ENCODE data around the gene TANGO2. TPM values are rescaled to one million over a fixed set of nuclear protein-coding genes. Genes with fewer than 3 reads are reported as not detected.
A peak's percentile ranks its signal among the peaks of the same experiment; 100 is the strongest.

The TANGO2 gene
- total and polyA plus RNA-seq, 9 of the 15 experiments (the other 6 are each of a cell fraction or from before 2014, with no cell fraction given) = 15.5 to 94.9 (median 70.1) TPM

DNA sequence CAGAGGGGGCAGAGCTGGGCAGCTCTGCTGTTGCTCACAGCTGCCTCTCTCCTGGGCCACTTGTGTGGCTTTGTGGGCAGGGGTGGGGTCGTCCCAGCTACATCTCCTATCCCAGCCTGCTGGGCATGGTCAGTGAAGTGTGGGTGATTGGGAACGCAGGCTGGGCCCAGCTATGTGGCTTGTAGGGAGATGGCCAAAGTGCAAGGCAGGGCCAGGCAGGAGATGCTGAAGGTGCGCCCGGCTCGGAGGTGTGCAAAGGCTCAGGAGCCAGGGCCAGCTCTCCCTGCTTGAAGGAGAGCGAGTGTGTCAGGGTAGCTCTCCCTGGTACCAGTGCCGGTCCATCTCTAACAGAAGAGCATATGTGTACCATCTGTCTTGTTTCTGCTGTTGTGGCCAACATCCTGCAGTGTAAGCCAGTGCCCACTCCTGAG lies 86.6 kb downstream of the TANGO2 start (continued):
- TF ChIP-seq, protein P1, sequence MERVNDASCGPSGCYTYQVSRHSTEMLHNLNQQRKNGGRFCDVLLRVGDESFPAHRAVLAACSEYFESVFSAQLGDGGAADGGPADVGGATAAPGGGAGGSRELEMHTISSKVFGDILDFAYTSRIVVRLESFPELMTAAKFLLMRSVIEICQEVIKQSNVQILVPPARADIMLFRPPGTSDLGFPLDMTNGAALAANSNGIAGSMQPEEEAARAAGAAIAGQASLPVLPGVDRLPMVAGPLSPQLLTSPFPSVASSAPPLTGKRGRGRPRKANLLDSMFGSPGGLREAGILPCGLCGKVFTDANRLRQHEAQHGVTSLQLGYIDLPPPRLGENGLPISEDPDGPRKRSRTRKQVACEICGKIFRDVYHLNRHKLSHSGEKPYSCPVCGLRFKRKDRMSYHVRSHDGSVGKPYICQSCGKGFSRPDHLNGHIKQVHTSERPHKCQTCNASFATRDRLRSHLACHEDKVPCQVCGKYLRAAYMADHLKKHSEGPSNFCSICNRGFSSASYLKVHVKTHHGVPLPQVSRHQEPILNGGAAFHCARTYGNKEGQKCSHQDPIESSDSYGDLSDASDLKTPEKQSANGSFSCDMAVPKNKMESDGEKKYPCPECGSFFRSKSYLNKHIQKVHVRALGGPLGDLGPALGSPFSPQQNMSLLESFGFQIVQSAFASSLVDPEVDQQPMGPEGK (CRISPR knock-in tag; IDR thresholded peaks at IDR 0.05; ENCODE audit: borderline replicate concordance) = no peak
- TF ChIP-seq SP1 (CRISPR knock-in tag; IDR thresholded peaks at IDR 0.05) (no peak), EHMT2 (IDR thresholded peaks at IDR 0.05) (no peak), SIN3A (IDR thresholded peaks at IDR 0.05; ENCODE audit: borderline replicate concordance in 2 of 2, control insufficient read depth in 1 of 2, low read depth in 2 of 2, low read length in 2 of 2) (no peak; a peak in 1 of 4 replicates), HOXB6 (CRISPR knock-in tag; IDR thresholded peaks at IDR 0.05; ENCODE audit: borderline replicate concordance) (0 out of 2 replicates have a peak, but pooled peaks have one; percentile 79), SIRT6 (IDR thresholded peaks at IDR 0.05; ENCODE audit: low read depth, low read length) (no peak), SMARCA5 (IDR thresholded peaks at IDR 0.05) (no peak), FUS (optimal IDR thresholded peaks at IDR 0.05; ENCODE audit: low read depth, low read length) (no peak), ZNF3 (CRISPR knock-in tag; IDR thresholded peaks at IDR 0.05) (no peak), ZNF77 (CRISPR knock-in tag; IDR thresholded peaks at IDR 0.05) (no peak), ZBED1 (IDR thresholded peaks at IDR 0.05) (peak; percentile 22; the same call in 1 of the 2 replicates)
- TF ChIP-seq, protein P2, sequence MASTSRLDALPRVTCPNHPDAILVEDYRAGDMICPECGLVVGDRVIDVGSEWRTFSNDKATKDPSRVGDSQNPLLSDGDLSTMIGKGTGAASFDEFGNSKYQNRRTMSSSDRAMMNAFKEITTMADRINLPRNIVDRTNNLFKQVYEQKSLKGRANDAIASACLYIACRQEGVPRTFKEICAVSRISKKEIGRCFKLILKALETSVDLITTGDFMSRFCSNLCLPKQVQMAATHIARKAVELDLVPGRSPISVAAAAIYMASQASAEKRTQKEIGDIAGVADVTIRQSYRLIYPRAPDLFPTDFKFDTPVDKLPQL (IDR thresholded peaks at IDR 0.05; ENCODE audit: extremely low read depth, insufficient read length) = no peak
- TF ChIP-seq, protein P3, sequence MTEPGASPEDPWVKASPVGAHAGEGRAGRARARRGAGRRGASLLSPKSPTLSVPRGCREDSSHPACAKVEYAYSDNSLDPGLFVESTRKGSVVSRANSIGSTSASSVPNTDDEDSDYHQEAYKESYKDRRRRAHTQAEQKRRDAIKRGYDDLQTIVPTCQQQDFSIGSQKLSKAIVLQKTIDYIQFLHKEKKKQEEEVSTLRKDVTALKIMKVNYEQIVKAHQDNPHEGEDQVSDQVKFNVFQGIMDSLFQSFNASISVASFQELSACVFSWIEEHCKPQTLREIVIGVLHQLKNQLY (CRISPR knock-in tag; conservative IDR thresholded peaks at IDR 0.05) = 0 out of 4 replicates have a peak, but pooled peaks of 1 of the 2 experiments have one; percentile 17
- TF ChIP-seq, protein P4, sequence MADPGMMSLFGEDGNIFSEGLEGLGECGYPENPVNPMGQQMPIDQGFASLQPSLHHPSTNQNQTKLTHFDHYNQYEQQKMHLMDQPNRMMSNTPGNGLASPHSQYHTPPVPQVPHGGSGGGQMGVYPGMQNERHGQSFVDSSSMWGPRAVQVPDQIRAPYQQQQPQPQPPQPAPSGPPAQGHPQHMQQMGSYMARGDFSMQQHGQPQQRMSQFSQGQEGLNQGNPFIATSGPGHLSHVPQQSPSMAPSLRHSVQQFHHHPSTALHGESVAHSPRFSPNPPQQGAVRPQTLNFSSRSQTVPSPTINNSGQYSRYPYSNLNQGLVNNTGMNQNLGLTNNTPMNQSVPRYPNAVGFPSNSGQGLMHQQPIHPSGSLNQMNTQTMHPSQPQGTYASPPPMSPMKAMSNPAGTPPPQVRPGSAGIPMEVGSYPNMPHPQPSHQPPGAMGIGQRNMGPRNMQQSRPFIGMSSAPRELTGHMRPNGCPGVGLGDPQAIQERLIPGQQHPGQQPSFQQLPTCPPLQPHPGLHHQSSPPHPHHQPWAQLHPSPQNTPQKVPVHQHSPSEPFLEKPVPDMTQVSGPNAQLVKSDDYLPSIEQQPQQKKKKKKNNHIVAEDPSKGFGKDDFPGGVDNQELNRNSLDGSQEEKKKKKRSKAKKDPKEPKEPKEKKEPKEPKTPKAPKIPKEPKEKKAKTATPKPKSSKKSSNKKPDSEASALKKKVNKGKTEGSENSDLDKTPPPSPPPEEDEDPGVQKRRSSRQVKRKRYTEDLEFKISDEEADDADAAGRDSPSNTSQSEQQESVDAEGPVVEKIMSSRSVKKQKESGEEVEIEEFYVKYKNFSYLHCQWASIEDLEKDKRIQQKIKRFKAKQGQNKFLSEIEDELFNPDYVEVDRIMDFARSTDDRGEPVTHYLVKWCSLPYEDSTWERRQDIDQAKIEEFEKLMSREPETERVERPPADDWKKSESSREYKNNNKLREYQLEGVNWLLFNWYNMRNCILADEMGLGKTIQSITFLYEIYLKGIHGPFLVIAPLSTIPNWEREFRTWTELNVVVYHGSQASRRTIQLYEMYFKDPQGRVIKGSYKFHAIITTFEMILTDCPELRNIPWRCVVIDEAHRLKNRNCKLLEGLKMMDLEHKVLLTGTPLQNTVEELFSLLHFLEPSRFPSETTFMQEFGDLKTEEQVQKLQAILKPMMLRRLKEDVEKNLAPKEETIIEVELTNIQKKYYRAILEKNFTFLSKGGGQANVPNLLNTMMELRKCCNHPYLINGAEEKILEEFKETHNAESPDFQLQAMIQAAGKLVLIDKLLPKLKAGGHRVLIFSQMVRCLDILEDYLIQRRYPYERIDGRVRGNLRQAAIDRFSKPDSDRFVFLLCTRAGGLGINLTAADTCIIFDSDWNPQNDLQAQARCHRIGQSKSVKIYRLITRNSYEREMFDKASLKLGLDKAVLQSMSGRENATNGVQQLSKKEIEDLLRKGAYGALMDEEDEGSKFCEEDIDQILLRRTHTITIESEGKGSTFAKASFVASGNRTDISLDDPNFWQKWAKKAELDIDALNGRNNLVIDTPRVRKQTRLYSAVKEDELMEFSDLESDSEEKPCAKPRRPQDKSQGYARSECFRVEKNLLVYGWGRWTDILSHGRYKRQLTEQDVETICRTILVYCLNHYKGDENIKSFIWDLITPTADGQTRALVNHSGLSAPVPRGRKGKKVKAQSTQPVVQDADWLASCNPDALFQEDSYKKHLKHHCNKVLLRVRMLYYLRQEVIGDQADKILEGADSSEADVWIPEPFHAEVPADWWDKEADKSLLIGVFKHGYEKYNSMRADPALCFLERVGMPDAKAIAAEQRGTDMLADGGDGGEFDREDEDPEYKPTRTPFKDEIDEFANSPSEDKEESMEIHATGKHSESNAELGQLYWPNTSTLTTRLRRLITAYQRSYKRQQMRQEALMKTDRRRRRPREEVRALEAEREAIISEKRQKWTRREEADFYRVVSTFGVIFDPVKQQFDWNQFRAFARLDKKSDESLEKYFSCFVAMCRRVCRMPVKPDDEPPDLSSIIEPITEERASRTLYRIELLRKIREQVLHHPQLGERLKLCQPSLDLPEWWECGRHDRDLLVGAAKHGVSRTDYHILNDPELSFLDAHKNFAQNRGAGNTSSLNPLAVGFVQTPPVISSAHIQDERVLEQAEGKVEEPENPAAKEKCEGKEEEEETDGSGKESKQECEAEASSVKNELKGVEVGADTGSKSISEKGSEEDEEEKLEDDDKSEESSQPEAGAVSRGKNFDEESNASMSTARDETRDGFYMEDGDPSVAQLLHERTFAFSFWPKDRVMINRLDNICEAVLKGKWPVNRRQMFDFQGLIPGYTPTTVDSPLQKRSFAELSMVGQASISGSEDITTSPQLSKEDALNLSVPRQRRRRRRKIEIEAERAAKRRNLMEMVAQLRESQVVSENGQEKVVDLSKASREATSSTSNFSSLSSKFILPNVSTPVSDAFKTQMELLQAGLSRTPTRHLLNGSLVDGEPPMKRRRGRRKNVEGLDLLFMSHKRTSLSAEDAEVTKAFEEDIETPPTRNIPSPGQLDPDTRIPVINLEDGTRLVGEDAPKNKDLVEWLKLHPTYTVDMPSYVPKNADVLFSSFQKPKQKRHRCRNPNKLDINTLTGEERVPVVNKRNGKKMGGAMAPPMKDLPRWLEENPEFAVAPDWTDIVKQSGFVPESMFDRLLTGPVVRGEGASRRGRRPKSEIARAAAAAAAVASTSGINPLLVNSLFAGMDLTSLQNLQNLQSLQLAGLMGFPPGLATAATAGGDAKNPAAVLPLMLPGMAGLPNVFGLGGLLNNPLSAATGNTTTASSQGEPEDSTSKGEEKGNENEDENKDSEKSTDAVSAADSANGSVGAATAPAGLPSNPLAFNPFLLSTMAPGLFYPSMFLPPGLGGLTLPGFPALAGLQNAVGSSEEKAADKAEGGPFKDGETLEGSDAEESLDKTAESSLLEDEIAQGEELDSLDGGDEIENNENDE (IDR thresholded peaks at IDR 0.05; ENCODE audit: low read depth, low read length) = peak; percentile 20

All from K562 (cell line).